Measurements from ENCODE around the gene CTDSPL2.
"Not testable (repeated sequence)": the region's sequence is repeated elsewhere in the genome, so short reads cannot be mapped to it uniquely, and the experiment has no call there.

Gene CTDSPL2

DNA sequence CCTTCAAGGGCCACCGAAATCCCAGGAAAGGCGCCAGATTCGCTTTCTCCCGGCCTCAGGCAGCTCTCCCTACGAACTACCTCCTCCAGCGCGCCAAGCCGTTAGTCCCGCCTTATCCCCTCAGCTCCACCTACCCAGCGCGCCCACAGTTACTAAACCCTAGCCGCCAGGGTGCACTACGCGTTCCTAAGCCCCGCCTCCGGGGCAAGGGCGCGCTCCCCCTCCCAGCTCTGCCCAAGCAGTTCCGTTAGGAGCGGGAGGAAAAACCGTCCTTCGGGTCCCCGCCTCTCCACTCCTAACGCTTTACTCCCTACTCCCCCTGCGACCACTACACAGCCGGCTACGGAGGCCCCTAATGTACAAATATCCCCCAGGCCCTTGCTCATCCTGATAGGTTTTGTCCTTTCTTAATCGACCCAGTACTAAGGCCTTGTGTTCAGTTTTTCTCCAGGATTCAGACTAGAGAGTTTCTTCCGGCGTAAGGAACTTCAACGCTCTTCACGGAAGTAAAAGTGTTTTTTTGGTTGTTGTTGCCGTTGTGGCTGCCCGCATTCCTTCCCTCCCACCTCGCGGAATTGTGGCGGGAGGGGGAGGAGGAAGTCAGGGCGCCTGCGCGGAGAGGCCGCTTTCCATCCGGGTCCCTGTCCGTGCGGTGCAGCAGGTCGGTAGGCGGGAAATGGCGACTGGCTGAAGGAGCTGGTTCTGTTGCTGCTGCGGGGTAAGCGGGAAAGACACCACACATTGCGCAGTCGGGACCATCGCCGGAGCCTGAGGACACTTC is at the start of gene CTDSPL2:
Gene CTDSPL2, plus strand, starts transcription at position 655 of the 781 bp plus-strand sequence. CDS start 31,386 bp downstream, outside the sequence.
- peak; percentile 90 for DNase-seq

DNA sequence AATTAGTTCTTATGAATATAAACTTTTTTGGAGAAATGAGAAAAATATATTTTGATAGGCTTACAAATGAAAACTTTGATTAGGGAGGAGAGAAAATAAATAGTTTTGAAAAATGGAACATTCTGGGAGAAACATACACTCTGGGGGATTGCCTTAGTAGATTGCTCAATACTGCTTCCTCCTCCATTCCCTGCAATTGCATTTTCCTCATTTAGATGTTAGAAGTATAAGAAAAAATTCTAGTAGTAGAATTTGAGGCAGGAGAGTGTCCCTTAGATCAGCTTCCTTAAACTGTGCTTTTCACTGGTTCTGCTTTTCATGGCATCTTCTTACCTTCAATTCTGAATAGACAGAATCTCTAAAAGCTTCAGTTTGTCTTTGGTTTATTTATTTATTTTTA is 46.2 kb upstream of the CTDSPL2 start:
- DNase-seq: no peak

DNA sequence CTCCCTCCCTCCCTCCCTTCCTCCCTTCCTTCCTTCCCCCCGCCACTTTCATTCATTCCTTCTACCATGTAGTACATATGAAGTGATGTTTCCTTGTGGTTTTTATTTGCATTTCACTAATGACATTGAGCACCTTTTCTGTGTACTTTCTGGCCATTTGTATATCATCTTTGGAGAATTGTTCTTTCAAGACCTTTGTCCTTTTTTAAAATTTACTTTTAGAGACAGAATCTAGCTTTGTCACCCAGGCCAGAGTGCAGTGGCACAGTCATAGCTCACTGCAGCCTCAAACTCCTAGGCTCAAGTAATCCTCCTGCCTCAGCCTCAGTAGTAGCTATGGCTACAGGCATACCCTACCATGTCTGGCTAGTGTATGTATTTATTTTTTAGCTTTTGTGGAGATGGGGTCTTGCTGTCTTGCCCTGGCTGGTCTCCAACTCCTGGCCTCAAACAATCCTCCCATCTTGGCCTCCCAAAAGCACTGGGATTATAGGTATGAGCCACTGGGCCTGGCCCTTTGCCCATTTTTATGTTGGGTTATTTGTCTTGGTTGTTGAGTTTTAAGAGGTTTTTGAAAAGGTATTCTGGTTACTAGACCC is 42.0 kb upstream of the CTDSPL2 start:
- DNase-seq: no peak

DNA sequence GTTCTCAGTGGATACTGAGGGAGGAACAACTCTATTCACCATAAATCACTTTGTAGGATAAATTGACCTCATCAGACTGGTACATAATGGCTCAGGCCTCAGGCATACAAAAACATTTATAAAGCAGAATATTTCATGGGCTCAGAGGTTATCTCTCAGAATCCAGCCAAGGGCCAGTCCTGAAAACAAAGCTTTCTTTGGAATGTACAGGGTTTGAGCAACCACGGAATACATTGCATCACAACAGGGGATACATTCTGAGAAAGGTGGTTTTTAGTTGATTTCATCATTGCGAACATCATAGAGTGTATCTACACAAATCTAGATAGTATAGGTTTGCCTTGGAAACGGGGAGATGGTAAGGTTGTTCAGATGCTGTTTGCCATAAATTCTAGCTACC is 33.4 kb upstream of the CTDSPL2 start:
- no peak for DNase-seq

- no peak for DNase-seq
Observed at GRCh38 chr15:44394562-44394961, 32.9 kb upstream of the CTDSPL2 start.

DNA sequence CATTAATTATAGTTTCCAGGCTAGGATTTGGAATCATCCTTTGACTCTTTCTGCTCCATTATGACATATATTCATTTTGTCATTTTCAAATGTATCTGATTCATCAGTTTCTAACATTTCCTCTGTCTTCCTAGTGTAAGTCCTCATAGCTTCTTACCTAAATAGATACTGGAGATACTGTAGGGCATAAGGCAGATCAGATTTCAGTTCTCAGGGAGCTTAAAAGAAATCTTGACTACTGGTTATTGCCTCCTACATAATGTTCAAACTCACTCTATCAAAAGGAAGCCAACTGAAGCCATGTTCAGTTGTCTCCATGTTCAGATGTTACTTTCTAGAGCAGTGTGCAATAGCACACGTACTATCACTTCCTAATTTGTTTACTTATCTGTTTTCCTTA is 29.6 kb upstream of the CTDSPL2 start:
- DNase-seq: no peak

DNA sequence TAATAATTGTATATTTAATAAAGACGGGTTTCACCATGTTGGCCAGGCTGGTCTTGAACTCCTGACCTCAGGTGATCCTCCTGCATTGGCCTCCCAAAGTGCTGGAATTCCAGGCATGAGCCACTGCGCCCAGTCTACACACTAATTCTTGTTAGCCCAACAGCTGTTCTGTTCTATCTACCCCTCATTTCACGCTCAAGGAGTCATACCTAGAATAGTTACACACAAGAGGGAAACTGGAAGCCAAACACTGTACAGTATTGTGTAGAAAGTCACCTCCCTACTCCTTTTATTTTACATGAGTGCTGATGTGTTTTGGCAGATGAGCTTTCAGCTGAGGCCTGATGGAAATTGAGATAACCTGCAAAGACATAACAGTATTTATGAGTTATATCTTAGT is 13.4 kb upstream of the CTDSPL2 start:
- no peak for DNase-seq

DNA sequence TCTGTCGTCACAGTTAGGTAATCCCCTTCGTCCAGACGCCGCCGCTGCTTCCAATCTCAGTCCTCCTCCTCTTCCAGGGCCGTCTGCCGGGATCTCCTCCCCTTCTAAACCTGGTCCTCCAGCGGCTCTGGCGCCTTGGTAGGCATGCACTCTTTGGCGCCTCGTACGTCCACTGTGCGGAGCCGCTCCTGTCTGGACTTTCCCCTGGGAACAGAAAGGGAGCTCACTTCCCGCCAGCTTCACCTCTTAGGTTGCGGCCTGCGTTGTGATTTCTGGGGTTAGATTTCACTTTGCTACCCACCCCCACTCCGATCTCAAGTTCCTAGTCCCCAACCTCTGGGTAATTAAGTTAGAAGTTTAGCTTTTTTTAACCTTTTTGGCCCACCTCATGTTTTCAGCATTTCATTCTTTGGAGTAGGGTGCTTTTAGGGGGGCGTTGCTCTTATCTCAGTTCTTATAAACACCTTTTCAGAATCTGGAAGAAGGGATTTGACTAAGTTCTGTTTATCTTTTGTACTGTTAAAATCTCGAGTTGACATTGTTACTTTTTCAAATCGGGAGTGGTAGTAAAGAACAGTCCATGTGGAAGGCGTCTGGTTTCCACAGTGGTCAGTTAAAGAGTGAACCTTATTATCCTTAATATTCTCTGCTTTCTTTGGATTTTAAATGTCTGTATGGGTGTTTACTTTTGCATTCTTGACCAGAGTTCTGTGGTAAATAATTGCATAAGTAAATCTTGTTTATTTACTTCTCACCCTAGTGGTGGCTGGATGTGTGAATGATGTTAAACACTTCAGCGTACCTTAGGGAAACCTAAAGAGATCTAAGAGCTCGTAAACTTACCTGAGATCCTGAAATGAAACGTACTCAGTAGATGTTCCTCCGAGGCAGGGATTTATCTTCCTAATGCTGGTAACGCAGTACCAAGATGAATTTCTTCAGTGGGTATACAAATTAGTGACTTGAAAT is 611 bp downstream of the CTDSPL2 start:
- peak; percentile 24 for DNase-seq

DNA sequence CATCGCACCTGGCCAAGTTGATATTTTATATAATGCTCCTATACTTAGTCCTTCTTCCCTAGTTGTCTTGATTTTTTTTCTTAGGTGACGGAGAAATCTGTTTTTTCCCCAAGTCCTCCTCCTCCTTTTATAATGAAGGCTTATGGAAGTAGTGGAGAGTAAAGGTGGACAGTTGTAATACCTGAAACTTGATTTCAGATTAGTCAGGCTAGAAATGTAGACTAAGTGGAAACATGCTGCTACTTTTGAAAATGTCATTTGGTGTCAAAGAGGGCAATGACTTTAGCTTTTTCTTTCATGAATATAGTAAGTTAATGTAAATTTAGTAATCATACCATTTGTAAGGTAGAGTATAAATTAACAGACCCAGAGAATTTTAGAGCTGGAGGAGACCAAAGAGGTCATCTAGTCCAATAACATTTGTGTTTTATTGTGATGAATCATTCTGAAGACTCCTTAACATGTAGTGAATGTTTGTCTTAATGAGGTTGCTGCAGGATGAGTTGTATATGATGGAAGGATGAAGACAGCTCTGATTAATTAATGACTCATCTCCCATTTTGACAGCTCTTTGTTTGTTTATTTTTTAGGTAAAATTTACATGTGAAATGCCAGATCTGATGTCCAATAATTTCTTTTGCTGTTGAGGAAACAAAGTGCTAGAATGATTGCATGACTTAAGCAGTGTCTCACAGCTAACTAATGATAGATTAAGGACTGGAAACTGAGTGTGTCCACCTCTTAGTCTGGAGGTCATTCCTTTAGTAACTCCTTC is 8.7 kb downstream of the CTDSPL2 start:
- no peak for DNase-seq

GRCh38 chr15:44438402-44438801 is 11.0 kb downstream of the CTDSPL2 start:
- no peak for DNase-seq

- DNase-seq: no peak
Observed at GRCh38 chr15:44441095-44441501, 13.7 kb downstream of the CTDSPL2 start.

GRCh38 chr15:44443515-44443914 is 16.1 kb downstream of the CTDSPL2 start:
- DNase-seq: no peak

- no peak for DNase-seq
Observed at GRCh38 chr15:44447772-44448376, 20.4 kb downstream of the CTDSPL2 start.

GRCh38 chr15:44450172-44450571 is 22.7 kb downstream of the CTDSPL2 start:
- DNase-seq: no peak

GRCh38 chr15:44453578-44454283 is 26.3 kb downstream of the CTDSPL2 start:
- DNase-seq: not testable (repeated sequence)

DNA sequence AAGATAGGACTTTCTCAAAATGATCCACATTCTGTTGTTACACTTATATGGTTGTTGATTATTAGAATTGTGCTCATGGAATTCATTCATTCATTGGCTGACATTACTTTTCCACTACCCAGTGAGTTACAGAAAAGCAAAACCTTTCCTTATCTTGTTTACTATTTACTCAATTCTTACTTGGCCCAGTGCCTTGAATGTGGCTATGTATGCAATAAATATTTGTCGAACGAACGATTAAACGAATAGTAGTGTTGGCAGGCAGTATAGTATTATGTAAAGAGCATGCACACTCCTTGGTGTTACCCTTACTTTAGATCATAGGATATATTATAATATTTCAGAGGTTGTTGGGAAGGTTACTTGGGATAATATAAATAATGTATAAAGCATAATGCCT is 31.0 kb downstream of the CTDSPL2 start:
- DNase-seq: no peak

DNA sequence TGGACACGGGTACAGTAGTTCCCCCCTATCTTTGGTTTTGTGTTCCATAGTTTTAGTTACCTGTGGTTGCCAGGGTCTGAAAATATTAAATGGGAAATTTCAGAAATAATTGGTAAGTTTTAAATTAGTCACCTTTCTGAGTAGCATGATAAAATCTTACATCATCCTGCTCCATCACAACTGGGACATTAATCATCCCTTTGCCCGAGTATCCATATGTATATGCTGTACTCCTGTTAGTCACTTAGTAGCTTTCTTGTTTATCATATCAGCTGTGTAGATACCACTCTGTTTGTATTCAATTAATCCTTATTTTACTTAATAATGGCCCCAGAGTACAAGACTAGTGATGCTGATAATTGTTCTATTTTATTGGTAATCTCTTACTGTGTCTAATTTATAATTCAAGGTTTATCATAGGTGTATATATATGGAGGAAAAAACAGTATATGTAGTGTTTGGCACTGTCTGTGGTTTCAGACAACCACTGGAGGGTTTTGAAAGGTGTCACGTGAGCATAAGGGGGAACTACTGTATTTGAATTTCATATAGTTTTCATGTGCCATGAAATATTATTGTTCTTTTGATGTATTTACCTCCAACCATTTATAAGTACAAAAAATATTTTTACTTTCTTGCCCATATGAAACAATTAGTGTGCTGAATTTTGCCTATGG is 41.4 kb downstream of the CTDSPL2 start:
- no peak for DNase-seq

GRCh38 chr15:44471885-44472455 is 44.5 kb downstream of the CTDSPL2 start:
- DNase-seq: no peak

- DNase-seq: no peak
Observed at GRCh38 chr15:44479343-44479742, 51.9 kb downstream of the CTDSPL2 start.

GRCh38 chr15:44482090-44482489 is 54.7 kb downstream of the CTDSPL2 start:
- DNase-seq: no peak

DNA sequence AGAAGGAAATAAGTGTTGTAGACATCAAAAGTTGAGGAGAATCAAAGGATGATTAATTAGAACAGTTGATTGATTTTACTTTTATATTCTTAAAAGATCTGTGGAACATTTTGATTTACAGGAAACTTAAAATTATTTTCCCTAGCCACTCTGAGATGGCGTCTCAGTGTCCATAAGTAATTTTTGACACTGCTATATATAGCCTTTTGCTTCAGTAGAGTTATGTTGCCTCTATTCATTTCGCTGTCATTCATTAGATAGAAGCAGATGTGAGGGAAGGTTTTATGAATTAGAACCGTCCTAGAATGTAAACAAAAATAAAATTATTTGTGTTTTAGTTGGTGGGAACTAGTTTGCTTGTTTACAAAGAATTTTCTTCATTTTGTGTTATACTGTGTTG is 58.5 kb downstream of the CTDSPL2 start:
- DNase-seq: no peak

Measured in NCI-H2081 treated with DMSO at 0.1 percent for 48 hours (cell line).